NCI-H226 (cell line): Measurements from ENCODE around the gene EGFL7.
A peak's percentile ranks its signal among the peaks of the same experiment; 100 is the strongest.

Experiments used
- DNase-seq: peaks from one replicate; pipeline ENCODE4 v3.0.0-alpha.2; 2015

EGFL7 gene

GRCh38 chr9:136675477-136676296 is 13.0 kb downstream of the EGFL7 start:
- DNase-seq: no peak

- DNase-seq: no peak
Measured at GRCh38 chr9:136676297-136676794, 13.6 kb downstream of the EGFL7 start.

- no peak for DNase-seq
Measured at GRCh38 chr9:136676920-136677686, 14.4 kb downstream of the EGFL7 start.

- no peak for DNase-seq
Measured at GRCh38 chr9:136678034-136678433, 15.3 kb downstream of the EGFL7 start.

- no peak for DNase-seq
Measured at GRCh38 chr9:136678624-136679023, 15.9 kb downstream of the EGFL7 start.

- no peak for DNase-seq
Measured at GRCh38 chr9:136679431-136679941, 16.8 kb downstream of the EGFL7 start.

GRCh38 chr9:136681029-136681428 is 18.3 kb downstream of the EGFL7 start:
- no peak for DNase-seq

- no peak for DNase-seq
Measured at GRCh38 chr9:136681945-136682699, 19.4 kb downstream of the EGFL7 start.

- no peak for DNase-seq
Measured at GRCh38 chr9:136682710-136683109, 20.0 kb downstream of the EGFL7 start.

GRCh38 chr9:136683173-136683745 is 20.5 kb downstream of the EGFL7 start:
- no peak for DNase-seq

- DNase-seq: no peak
Measured at GRCh38 chr9:136683755-136684154, 21.0 kb downstream of the EGFL7 start.

- DNase-seq: no peak
Measured at GRCh38 chr9:136684339-136684738, 21.6 kb downstream of the EGFL7 start.

- DNase-seq: no peak
Measured at GRCh38 chr9:136684799-136685198, 22.1 kb downstream of the EGFL7 start.

- DNase-seq: no peak
Measured at GRCh38 chr9:136685216-136685615, 22.5 kb downstream of the EGFL7 start.

- DNase-seq: no peak
Measured at GRCh38 chr9:136685790-136686533, 23.2 kb downstream of the EGFL7 start.

GRCh38 chr9:136686534-136686793 is 23.7 kb downstream of the EGFL7 start:
- no peak for DNase-seq

- peak; percentile 37 for DNase-seq
Measured at GRCh38 chr9:136686794-136687711, 24.3 kb downstream of the EGFL7 start, which contains the start of gene AGPAT2. AGPAT2 (minus strand) TSS chr9:136687457; CDS start chr9:136687357, 100 bp downstream.

GRCh38 chr9:136687721-136688223 is 25.1 kb downstream of the EGFL7 start:
- no peak for DNase-seq

GRCh38 chr9:136688274-136689107 is 25.8 kb downstream of the EGFL7 start:
- no peak for DNase-seq

- no peak for DNase-seq
Measured at GRCh38 chr9:136689108-136689460, 26.4 kb downstream of the EGFL7 start.
